ENCODE measurements around the gene TNIP1.

The TNIP1 gene

DNA sequence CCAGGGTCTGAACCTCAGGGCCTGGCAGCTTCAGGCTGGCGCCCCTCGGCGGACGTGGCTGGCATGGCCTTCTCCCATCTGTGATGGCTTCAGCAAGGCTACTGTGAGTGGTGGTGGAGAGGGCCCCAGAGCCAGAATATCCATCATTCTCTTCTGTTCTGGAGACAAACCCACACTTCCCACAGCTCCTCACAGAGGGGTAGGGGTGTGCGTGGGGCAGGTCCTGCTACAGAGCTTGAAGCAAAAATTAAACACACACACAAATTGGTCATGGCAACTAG lies 50.8 kb downstream of the TNIP1 start:
- Histone ChIP-seq H3K9me3 (ENCODE audit: insufficient read depth, low read length, severe bottlenecking) (no peaks in the 10 kb centered on the region), H3K36me3 (ENCODE audit: insufficient read depth, low read length) (peaks cover 73% of the 10 kb centered on the region), H3K9ac (ENCODE audit: low read depth, low read length) (no peak overlapping the region), H3K4me1 (ENCODE audit: insufficient read depth, low read length) (no peaks in the 10 kb centered on the region), H3K27ac (ENCODE audit: low read length) (no peak overlapping the region), H4K20me1 (ENCODE audit: insufficient read depth, low read length) (no peaks in the 10 kb centered on the region), H3K27me3 (ENCODE audit: insufficient read depth, low read length, poor library complexity) (no peaks in the 10 kb centered on the region), H3K4me2 (ENCODE audit: insufficient read depth, low read length) (no peak overlapping the region), H3K4me3 (ENCODE audit: low read depth in 1 of 2, low read length in 2 of 2) (no peak overlapping the region), H3K79me2 (ENCODE audit: insufficient read depth, low read length) (no peaks in the 10 kb centered on the region), H2AFZ (ENCODE audit: low read depth, low read length) (no peak overlapping the region)
- DNase-seq (no peak), ATAC-seq (ENCODE audit: insufficient read depth, low read depth) (no peak)
- TF ChIP-seq, protein P1, sequence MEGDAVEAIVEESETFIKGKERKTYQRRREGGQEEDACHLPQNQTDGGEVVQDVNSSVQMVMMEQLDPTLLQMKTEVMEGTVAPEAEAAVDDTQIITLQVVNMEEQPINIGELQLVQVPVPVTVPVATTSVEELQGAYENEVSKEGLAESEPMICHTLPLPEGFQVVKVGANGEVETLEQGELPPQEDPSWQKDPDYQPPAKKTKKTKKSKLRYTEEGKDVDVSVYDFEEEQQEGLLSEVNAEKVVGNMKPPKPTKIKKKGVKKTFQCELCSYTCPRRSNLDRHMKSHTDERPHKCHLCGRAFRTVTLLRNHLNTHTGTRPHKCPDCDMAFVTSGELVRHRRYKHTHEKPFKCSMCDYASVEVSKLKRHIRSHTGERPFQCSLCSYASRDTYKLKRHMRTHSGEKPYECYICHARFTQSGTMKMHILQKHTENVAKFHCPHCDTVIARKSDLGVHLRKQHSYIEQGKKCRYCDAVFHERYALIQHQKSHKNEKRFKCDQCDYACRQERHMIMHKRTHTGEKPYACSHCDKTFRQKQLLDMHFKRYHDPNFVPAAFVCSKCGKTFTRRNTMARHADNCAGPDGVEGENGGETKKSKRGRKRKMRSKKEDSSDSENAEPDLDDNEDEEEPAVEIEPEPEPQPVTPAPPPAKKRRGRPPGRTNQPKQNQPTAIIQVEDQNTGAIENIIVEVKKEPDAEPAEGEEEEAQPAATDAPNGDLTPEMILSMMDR (IDR thresholded peaks at IDR 0.05; ENCODE audit: borderline replicate concordance, extremely low read depth, low read length, poor library complexity, severe bottlenecking), result no peak
- no peak for TF ChIP-seq EZH2 (IDR thresholded peaks at IDR 0.05; ENCODE audit: borderline replicate concordance, low read depth, low read length, severe bottlenecking)

DNA sequence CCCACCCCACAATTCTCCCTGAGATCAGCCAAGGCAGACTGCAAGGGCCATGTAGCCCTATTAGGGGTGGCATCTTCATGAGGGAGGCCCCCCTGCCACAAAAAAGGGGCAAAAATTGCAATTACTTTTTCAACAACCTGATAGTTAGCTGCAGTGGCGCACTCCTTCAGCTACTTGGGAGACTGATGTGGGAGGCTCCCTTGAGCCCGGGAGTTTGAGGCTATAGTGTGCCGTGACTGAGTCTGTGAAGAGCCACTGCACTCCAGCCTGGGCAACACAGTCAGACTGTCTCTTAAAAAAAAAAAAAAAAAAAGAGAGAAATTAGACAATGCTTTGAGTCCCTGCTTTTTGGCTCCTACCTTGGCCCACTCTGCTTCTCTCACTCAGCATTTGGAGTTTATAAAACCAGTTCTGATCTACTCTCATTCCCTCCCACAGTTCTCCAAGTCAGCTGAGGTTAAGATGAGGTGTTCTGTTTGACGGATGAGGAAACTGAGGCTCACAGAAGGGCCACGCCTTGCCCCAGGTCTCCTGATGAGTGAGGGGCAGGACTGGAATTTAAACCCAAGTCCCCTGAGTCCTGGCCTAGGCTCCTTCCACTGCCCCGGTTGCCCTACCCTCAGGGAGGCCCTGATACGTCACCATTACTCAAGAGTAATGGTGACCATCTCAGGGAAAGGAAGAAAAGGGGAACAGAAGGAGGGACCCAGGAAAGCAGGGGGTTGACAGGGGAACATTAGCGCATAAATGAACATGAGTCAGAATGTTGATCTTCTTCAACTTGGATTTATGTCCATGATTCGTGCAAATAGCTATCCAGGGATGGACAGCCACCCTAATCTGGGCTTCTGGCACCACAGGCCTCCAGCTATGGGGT lies 51.4 kb downstream of the TNIP1 start:
- Histone ChIP-seq H3K27ac (ENCODE audit: low read length) (no peak overlapping the region), H4K20me1 (ENCODE audit: insufficient read depth, low read length) (no peaks in the 10 kb centered on the region), H2AFZ (ENCODE audit: low read depth, low read length) (no peak overlapping the region), H3K9me3 (ENCODE audit: insufficient read depth, low read length, severe bottlenecking) (no peaks in the 10 kb centered on the region), H3K36me3 (ENCODE audit: insufficient read depth, low read length) (peaks cover 67% of the 10 kb centered on the region), H3K4me2 (ENCODE audit: insufficient read depth, low read length) (no peak overlapping the region), H3K79me2 (ENCODE audit: insufficient read depth, low read length) (no peaks in the 10 kb centered on the region), H3K4me3 (ENCODE audit: low read depth in 1 of 2, low read length in 2 of 2) (no peak overlapping the region), H3K27me3 (ENCODE audit: insufficient read depth, low read length, poor library complexity) (no peaks in the 10 kb centered on the region), H3K9ac (ENCODE audit: low read depth, low read length) (no peak overlapping the region), H3K4me1 (ENCODE audit: insufficient read depth, low read length) (no peaks in the 10 kb centered on the region)
- TF ChIP-seq, protein P1 (IDR thresholded peaks at IDR 0.05; ENCODE audit: borderline replicate concordance, extremely low read depth, low read length, poor library complexity, severe bottlenecking), result no peak
- TF ChIP-seq EZH2 (IDR thresholded peaks at IDR 0.05; ENCODE audit: borderline replicate concordance, low read depth, low read length, severe bottlenecking), result no peak
- DNase-seq (no peak), ATAC-seq (ENCODE audit: insufficient read depth, low read depth) (no peak)

DNA sequence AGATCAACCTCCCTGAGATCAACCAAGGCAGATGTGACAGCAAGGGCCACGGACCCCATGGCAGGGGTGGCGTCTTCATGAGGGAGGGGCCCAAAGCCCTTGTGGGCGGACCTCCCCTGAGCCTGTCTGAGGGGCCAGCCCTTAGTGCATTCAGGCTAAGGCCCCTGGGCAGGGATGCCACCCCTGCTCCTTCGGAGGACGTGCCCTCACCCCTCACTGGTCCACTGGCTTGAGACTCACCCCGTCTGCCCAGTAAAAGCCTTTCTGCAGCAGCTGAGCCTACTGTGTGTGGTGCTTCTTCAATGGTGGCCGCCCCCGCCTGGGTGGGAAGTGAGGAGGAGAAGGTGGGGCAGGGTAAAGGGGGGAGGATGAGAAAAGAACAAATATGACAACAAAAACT lies 52.1 kb downstream of the TNIP1 start:
- Histone ChIP-seq H3K36me3 (ENCODE audit: insufficient read depth, low read length) (peaks cover 60% of the 10 kb centered on the region), H3K79me2 (ENCODE audit: insufficient read depth, low read length) (no peaks in the 10 kb centered on the region), H4K20me1 (ENCODE audit: insufficient read depth, low read length) (no peaks in the 10 kb centered on the region), H3K4me3 (ENCODE audit: low read depth in 1 of 2, low read length in 2 of 2) (no peak overlapping the region), H2AFZ (ENCODE audit: low read depth, low read length) (no peak overlapping the region), H3K27ac (ENCODE audit: low read length) (no peak overlapping the region), H3K4me1 (ENCODE audit: insufficient read depth, low read length) (no peaks in the 10 kb centered on the region), H3K27me3 (ENCODE audit: insufficient read depth, low read length, poor library complexity) (no peaks in the 10 kb centered on the region), H3K9ac (ENCODE audit: low read depth, low read length) (no peak overlapping the region), H3K4me2 (ENCODE audit: insufficient read depth, low read length) (no peak overlapping the region), H3K9me3 (ENCODE audit: insufficient read depth, low read length, severe bottlenecking) (no peaks in the 10 kb centered on the region)
- ATAC-seq (ENCODE audit: insufficient read depth, low read depth) (no peak), DNase-seq (no peak)
- TF ChIP-seq, protein P1 (IDR thresholded peaks at IDR 0.05; ENCODE audit: borderline replicate concordance, extremely low read depth, low read length, poor library complexity, severe bottlenecking), result no peak
- no peak for TF ChIP-seq EZH2 (IDR thresholded peaks at IDR 0.05; ENCODE audit: borderline replicate concordance, low read depth, low read length, severe bottlenecking)

Measured in DND-41 (cell line).